GDM1 (cell line): Measurements from ENCODE around the gene NEO1.

Experiments used
- DNase-seq: peaks from one replicate; lab custom pipeline; 2025; lab: John Stamatoyannopoulos, UW

Gene NEO1

GRCh38 chr15:73028831-73029451 is 23.3 kb upstream of the NEO1 start:
- no peak for DNase-seq

GRCh38 chr15:73030122-73030679 is 22.1 kb upstream of the NEO1 start:
- DNase-seq: no peak

- no peak for DNase-seq
These were observed 20.6 kb upstream of the NEO1 start for GRCh38 chr15:73031648-73032047.

DNA sequence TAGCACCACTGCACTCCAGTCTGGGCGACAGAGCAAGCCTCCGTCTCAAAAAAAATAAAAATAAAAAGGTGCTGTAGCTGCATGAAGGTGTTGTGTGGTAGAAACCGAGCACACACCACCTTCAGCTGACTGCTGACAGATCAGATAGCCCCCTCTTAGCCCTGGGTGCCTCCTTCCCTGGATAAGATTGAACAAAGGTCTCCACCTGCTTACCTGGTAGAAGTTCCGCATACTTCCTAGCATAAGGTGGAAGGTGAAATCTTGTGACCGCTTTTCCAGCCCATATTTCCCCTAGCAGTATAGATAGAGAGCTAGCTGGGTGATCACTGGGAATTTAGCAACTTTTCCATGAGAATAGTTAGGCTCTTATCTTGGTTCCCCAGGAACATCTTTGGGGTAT is 18.7 kb upstream of the NEO1 start:
- DNase-seq: no peak

DNA sequence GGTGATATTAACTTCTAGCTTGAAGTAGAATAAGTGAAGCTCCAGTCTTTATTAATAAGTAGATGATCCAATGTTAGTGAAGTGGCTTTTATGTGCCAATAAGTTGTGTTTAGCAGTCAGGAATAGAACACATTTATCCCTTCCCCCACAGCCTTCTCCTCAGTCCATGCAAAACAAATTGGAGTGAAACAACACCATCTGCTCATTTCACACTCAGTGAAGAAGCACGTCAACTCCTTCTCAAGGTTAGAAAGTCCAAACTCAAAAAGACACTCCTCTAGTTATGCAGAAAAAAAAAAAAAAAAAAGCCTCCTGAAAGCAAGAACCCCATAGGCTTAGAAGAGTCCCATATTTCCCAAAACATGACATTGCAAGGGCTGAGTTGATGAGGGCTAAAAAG is 18.0 kb upstream of the NEO1 start:
- no peak for DNase-seq

GRCh38 chr15:73035221-73035620 is 17.0 kb upstream of the NEO1 start:
- DNase-seq: no peak

GRCh38 chr15:73038220-73038619 is 14.0 kb upstream of the NEO1 start:
- DNase-seq: no peak

- DNase-seq: no peak
These were observed 6.2 kb upstream of the NEO1 start for GRCh38 chr15:73046073-73046472.

GRCh38 chr15:73047882-73048281 is 4.4 kb upstream of the NEO1 start:
- DNase-seq: no peak

GRCh38 chr15:73048624-73049295 is 3.5 kb upstream of the NEO1 start:
- no peak for DNase-seq

DNA sequence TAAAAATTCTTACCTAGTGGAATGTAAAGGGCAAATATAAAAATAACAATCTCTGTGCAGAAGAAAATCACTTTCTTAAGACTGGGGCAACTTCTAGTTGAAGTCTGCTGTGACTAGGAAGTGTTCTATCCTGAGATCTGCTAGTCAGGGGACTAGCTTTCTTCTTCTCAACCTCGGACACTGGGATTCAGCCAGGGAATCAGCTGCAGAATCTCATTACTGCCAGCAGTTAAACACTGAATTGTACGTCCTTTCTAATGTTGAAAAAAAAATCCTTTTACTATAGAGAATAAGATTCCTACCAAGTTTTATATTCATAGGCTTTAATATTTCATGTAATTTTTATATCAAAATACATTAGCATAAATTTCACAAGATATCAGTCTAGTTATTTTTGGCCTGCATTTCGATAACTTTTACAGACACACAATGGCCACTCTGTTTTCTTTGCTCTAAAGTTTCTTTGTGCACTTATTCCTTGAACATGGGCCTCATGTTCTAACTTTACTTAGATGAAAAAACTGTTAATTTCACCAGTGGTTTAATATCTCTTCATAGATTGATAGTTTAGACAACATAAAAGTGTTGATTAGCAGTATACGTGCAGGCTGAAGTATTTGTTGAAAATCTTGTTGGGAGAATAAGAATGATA is 2.6 kb upstream of the NEO1 start:
- DNase-seq: no peak

DNA sequence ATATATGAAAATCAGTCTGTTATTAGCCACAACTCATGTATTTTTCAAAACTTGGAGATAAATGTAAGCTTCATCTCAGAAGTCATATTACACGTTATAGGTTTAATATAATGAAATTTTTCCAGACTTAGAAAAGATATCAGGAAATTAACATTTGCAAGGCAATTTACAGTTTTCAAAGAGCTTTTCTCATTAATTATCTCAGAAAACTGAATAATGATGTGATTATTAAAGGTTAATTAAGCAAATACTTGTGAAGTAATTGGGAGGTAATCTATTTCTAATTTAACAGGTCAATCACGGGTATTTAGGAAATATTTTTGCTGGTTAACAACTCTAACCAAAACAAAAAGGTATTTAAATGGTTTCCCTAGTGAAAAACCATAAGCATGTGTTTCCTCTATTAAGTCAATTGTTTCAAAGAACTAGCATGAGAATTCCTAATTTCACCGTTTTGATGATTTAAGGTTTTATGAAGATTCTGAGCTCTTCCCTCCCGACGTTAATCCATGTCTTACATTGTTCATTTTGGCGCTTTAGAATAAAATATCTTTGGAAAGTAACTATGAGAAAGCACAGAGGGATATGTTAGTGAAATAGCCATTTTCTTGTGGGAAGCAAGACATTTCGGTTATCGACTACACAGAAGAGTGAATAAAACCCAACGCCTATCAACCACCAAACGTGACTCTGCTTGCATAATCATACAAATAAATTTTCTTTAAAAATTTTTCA is 1.5 kb upstream of the NEO1 start:
- no peak for DNase-seq

DNA sequence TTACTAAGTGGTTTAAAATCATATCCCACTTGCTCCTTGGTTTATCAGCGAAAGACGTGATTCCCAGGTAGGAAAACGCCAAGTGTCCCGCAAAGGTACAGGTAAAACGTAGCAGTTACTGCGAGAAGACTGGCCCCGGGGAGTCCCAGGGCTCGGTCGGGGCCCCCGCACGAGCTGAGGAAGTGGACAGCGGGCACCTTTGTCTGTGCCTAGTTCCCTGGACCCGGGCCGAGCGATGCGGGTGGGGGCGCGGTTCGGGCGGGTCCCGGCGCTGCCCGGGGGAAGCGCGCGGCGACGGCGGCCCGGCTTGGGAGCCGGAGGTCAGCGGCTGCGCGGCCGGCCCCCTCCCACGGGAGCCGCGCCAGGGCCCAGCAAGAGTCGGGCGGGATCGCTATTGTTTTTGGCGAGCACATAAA is 864 bp upstream of the NEO1 start:
- no peak for DNase-seq

DNA sequence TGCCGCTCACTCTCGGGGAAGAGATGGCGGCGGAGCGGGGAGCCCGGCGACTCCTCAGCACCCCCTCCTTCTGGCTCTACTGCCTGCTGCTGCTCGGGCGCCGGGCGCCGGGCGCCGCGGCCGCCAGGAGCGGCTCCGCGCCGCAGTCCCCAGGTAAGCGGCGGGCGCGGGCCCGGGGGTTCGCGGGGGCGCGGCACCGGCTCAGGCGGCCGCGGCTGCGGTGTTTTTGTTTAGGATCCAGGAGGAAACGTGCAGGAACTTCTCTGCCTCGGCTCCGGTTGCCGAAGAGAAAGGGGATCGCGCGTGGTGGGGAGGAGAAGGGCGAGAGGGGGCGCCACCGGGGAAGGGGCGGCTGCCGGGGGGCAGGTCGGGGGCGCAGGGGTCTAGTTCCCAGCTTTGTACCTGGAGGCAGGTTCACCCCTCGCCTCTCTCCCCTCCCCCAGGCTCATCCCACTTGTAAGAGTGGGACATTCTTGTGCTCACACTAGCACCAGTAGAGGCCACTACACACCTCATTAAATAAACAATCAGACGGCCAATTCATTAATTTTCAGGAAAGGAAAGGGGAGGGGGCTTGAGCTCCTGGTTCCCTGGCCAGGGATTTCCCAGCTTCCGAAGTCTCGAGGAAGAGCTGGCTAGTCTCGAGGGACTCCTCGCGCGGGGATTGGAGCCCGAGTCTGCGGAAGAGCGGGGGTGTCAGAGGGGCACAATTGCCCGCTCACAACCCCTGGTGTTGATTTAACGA is 562 bp downstream of the NEO1 start:
- DNase-seq: no peak

GRCh38 chr15:73053398-73053723 is 1.1 kb downstream of the NEO1 start:
- DNase-seq: no peak

- DNase-seq: no peak
These were observed 2.2 kb downstream of the NEO1 start for GRCh38 chr15:73054417-73054953.

DNA sequence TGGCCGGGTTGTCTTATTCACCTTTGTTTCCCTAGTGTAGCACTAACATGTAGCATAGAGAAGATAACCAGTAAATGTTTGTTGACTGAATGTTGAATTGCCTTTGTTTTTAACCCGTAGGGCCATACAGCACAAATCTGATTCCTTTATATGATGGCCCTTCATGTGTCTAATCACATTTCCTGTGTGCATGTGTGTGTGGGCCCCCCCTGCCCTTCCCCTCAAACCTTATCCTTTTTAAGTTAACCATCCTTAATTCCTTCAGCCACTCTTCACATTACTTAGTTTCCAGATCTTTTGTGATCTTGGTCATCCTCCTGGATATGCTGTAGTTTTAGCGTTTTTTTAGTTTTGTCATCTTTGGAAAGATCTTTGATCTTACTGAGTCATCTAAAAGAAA is 4.2 kb downstream of the NEO1 start:
- DNase-seq: no peak

DNA sequence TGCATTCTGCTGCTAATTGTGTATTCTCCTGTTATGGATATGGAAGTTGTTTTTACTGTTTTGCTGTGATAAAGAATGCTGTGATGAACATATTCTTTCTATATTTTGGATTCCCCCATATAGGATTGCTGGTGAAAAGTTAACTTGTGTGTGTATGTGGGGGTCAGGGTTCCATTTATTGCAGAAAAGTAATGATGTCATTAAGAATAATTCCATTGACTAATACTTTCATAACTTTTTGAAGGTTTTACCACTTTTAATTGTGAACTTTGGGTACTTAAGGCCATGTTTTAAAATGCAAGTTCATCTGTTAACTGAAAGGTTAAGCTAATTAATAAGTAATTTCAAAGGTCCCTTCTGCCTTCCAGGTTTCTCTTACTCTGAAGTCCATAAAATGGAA is 6.2 kb downstream of the NEO1 start:
- DNase-seq: no peak

- DNase-seq: no peak
These were observed 12.9 kb downstream of the NEO1 start for GRCh38 chr15:73065114-73065513.

- DNase-seq: no peak
These were observed 16.8 kb downstream of the NEO1 start for GRCh38 chr15:73069109-73069508.

GRCh38 chr15:73072894-73073293 is 20.6 kb downstream of the NEO1 start:
- DNase-seq: no peak

DNA sequence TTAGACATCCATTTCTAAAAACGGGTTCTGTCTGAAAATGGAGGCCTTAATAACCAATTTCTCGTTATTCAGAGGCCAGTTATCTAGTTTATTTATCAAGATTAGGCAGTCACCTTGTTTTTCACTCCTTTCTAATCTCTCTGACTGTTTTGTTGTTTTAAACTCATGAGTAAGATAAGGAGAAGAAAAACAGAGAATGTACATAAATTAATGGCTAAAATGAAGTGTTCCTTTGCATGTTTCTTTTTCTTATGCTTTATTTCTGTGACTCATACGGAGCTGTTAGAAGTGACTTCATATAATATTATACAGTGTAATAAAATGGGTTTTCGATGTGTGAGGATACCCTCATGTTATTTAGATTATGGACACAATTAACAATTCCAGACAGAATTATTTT is 22.0 kb downstream of the NEO1 start:
- DNase-seq: no peak
